ENCODE results near the gene MICAL3. TPM values are rescaled to one million over a fixed set of nuclear protein-coding genes. Genes with fewer than 3 reads are reported as not detected.

MICAL3 gene
- total and polyA plus RNA-seq, 2 of the 8 experiments (the other 6 are each of a cell fraction or from before 2014, with no cell fraction given), result 8.3 to 41.8 TPM

- WGBS, 2 experiments (ENCODE audit: extremely low coverage in 1 of 2, insufficient coverage in 1 of 2, insufficient read length in 1 of 2, insufficient replicate concordance in 2 of 2, low coverage in 1 of 2, low lambda C conversion rate in 2 of 2, missing lambda C conversion rate in 1 of 2), result 90% methylated on average over 10 of the region's 10 CpGs; no CpG with 5 or more reads in 1 of the 2 experiments
- H4K8ac ChIP-seq (ENCODE audit: extremely low read depth, insufficient read depth, low read length), result no peak overlapping the region
- H2BK120ac ChIP-seq (replicated peaks; ENCODE audit: low read depth, low read length), result no peak overlapping the region
- no peak overlapping the region for H3K4ac ChIP-seq (replicated peaks; ENCODE audit: insufficient read length, low read depth, low read length)
- no peak overlapping the region for H2AFZ ChIP-seq (ENCODE audit: low read length)
- no peak overlapping the region for H2AK5ac ChIP-seq (ENCODE audit: low read depth, low read length)
- no peak overlapping the region for H3K56ac ChIP-seq (replicated peaks; ENCODE audit: insufficient read length, low read depth, low read length)
- H3K4me3 ChIP-seq (ENCODE audit: extremely low read depth in 1 of 4, insufficient read depth in 2 of 4, low read depth in 3 of 4, low read length in 4 of 4), result no peak overlapping the region
- no peak overlapping the region for H3K18ac ChIP-seq (ENCODE audit: extremely low read depth, low read length)
- ChIA-PET CTCF (ENCODE audit: partially characterized antibody) (interaction anchor here (0.9 kb wide), 1 partner anchor 9 kb away, joined by 3 read pairs; no protein-coding TSS in a partner anchor), POLR2A (ENCODE audit: partially characterized antibody) (no interaction called here)
- H3K27me3 ChIP-seq (replicated peaks in 1 of 4; ENCODE audit: control insufficient read depth in 3 of 4, extremely low read depth in 1 of 4, insufficient read depth in 3 of 4, low read length in 3 of 4), result no peaks in the 10 kb centered on the region
- FAIRE-seq, result no peak
- H4K5ac ChIP-seq (ENCODE audit: insufficient read length, low read depth, low read length), result no peak overlapping the region
- no peak overlapping the region for H2BK20ac ChIP-seq (ENCODE audit: low read length)
- no peak overlapping the region for H4K91ac ChIP-seq (replicated peaks; ENCODE audit: insufficient read length, low read length)
- no peak overlapping the region for H2BK15ac ChIP-seq (ENCODE audit: low read length)
- peaks cover 0 to 20% of the 10 kb centered on the region in 2 experiments for H4K20me1 ChIP-seq (replicated peaks in 1 of 2; ENCODE audit: control insufficient read depth in 1 of 2, insufficient read depth in 2 of 2, low read length in 2 of 2)
- H2BK12ac ChIP-seq (ENCODE audit: low read depth, low read length), result no peak overlapping the region
- H3K9ac ChIP-seq (replicated peaks in 1 of 4; ENCODE audit: extremely low read depth in 1 of 4, low read depth in 3 of 4, low read length in 3 of 4), result no peak overlapping the region
- H3K36me3 ChIP-seq (ENCODE audit: control insufficient read depth in 2 of 4, insufficient read depth in 4 of 4, low read length in 3 of 4), result no peaks in the 10 kb centered on the region
- no peak overlapping the region for H3K27ac ChIP-seq (ENCODE audit: low read depth, low read length)
- peaks cover 3 to 45% of the 10 kb centered on the region in 2 experiments; a peak in 2 of 4 replicates for H3K79me2 ChIP-seq (ENCODE audit: control insufficient read depth in 1 of 2, insufficient read depth in 2 of 2, low read length in 2 of 2)
- no peak overlapping the region for H3K23ac ChIP-seq (ENCODE audit: insufficient read length)
- no peak for DNase-seq (ENCODE audit: low read depth in 1 of 2, low spot score in 2 of 2)
- peaks cover 0 to 4% (median 0%) of the 10 kb centered on the region in 4 experiments; a peak in 3 of 7 replicates for H3K4me1 ChIP-seq (replicated peaks in 1 of 4; ENCODE audit: control insufficient read depth in 3 of 4, insufficient read depth in 4 of 4, low read length in 3 of 4)
- H3K23me2 ChIP-seq (ENCODE audit: low read depth, low read length), result no peaks in the 10 kb centered on the region
- H2BK5ac ChIP-seq (ENCODE audit: low read depth, low read length), result no peak overlapping the region
- no peak overlapping the region for H3K14ac ChIP-seq (ENCODE audit: insufficient read length)
- H3K4me2 ChIP-seq (ENCODE audit: insufficient read depth in 1 of 2, low read depth in 2 of 2, low read length in 2 of 2), result no peak overlapping the region
- no peaks in the 10 kb centered on the region for H3K9me3 ChIP-seq (ENCODE audit: insufficient read depth in 2 of 2, low read depth in 1 of 2, low read length in 1 of 2)
- H3K79me1 ChIP-seq (ENCODE audit: low read depth, low read length), result peaks cover 18% of the 10 kb centered on the region
- TF ChIP-seq GABPA (IDR thresholded peaks at IDR 0.05; ENCODE audit: borderline replicate concordance, insufficient read depth, low read length) (no peak), POLR2A (IDR thresholded peaks at IDR 0.05; ENCODE audit: control extremely low read depth in 1 of 2, low read depth in 2 of 2, low read length in 2 of 2) (no peak), RFX5 (IDR thresholded peaks at IDR 0.05; ENCODE audit: borderline replicate concordance, low read depth, low read length) (no peak), POU5F1 (IDR thresholded peaks at IDR 0.05; ENCODE audit: low read depth, low read length) (no peak), JUN (IDR thresholded peaks at IDR 0.05; ENCODE audit: low read depth, low read length) (no peak), EP300 (IDR thresholded peaks at IDR 0.05; ENCODE audit: borderline replicate concordance in 1 of 2, low read depth in 2 of 2, low read length in 2 of 2) (no peak), SRF (IDR thresholded peaks at IDR 0.05; ENCODE audit: low read depth, low read length) (no peak), HDAC2 (IDR thresholded peaks at IDR 0.05; ENCODE audit: borderline replicate concordance in 1 of 2, low read depth in 2 of 2, low read length in 2 of 2) (no peak), ASH2L (IDR thresholded peaks at IDR 0.05; ENCODE audit: low read length) (no peak), SP4 (IDR thresholded peaks at IDR 0.05; ENCODE audit: low read length) (no peak)
- TF ChIP-seq, protein P1, sequence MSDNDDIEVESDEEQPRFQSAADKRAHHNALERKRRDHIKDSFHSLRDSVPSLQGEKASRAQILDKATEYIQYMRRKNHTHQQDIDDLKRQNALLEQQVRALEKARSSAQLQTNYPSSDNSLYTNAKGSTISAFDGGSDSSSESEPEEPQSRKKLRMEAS (IDR thresholded peaks at IDR 0.05), result no peak
- TF ChIP-seq, protein P2, sequence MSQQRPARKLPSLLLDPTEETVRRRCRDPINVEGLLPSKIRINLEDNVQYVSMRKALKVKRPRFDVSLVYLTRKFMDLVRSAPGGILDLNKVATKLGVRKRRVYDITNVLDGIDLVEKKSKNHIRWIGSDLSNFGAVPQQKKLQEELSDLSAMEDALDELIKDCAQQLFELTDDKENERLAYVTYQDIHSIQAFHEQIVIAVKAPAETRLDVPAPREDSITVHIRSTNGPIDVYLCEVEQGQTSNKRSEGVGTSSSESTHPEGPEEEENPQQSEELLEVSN (IDR thresholded peaks at IDR 0.05), result no peak
Measured at GRCh38 chr22:17954200-17954859, 70.0 kb downstream of the MICAL3 start.
